GM19468 (cell line): ENCODE measurements around the gene LILRB1.
A peak's percentile ranks its signal among the peaks of the same experiment; 100 is the strongest.
"Not testable (repeated sequence)": the region's sequence is repeated elsewhere in the genome, so short reads cannot be mapped to it uniquely, and the experiment has no call there.

Experiments used
- ATAC-seq: cut with Tn5 transposase; IDR thresholded peaks from one replicate; pipeline ENCODE4 v1.9.1; 2021; ENCODE audit warnings: mild to moderate bottlenecking, moderate library complexity, moderate number of reproducible peaks; ENCODE audit not compliant: unreplicated experiment; ENCODE audit errors: extremely low read depth

Gene LILRB1

GRCh38 chr19:54624234-54624633, 6.0 kb upstream of the LILRB1 start:
- not testable (repeated sequence) for ATAC-seq

GRCh38 chr19:54624934-54625730, 5.2 kb upstream of the LILRB1 start:
- ATAC-seq, result peak; percentile 30

GRCh38 chr19:54626757-54627156, 3.5 kb upstream of the LILRB1 start:
- no peak for ATAC-seq

- ATAC-seq, result not testable (repeated sequence)
Measured at GRCh38 chr19:54627912-54628311, 2.4 kb upstream of the LILRB1 start.

GRCh38 chr19:54630782-54631181, 498 bp downstream of the LILRB1 start:
- no peak for ATAC-seq

GRCh38 chr19:54631489-54632337, 1.4 kb downstream of the LILRB1 start:
- not testable (repeated sequence) for ATAC-seq

GRCh38 chr19:54632517-54632916, 2.2 kb downstream of the LILRB1 start:
- not testable (repeated sequence) for ATAC-seq

GRCh38 chr19:54633401-54633800, 3.1 kb downstream of the LILRB1 start:
- no peak for ATAC-seq

- not testable (repeated sequence) for ATAC-seq
Measured at GRCh38 chr19:54636081-54636480, 5.8 kb downstream of the LILRB1 start.

- ATAC-seq, result no peak
Measured at GRCh38 chr19:54638683-54639082, 8.4 kb downstream of the LILRB1 start.

- not testable (repeated sequence) for ATAC-seq
Measured at GRCh38 chr19:54642953-54643352, 12.7 kb downstream of the LILRB1 start.

- not testable (repeated sequence) for ATAC-seq
Measured at GRCh38 chr19:54643583-54643982, 13.3 kb downstream of the LILRB1 start.

- ATAC-seq, result no peak
Measured at GRCh38 chr19:54644056-54644455, 13.8 kb downstream of the LILRB1 start.

GRCh38 chr19:54646331-54646841, 16.1 kb downstream of the LILRB1 start:
- ATAC-seq, result no peak

- no peak for ATAC-seq
Measured at GRCh38 chr19:54648129-54648528, 17.8 kb downstream of the LILRB1 start.

GRCh38 chr19:54650108-54650655, 19.9 kb downstream of the LILRB1 start:
- no peak for ATAC-seq

GRCh38 chr19:54653181-54653809, 23.0 kb downstream of the LILRB1 start:
- no peak for ATAC-seq

- no peak for ATAC-seq
Measured at GRCh38 chr19:54654447-54655321, 24.4 kb downstream of the LILRB1 start.

GRCh38 chr19:54659300-54659699, 29.0 kb downstream of the LILRB1 start:
- no peak for ATAC-seq
